Measurements from ENCODE around the gene UGCG. TPM values are rescaled to one million over a fixed set of nuclear protein-coding genes. Genes with fewer than 3 reads are reported as not detected.

Gene UGCG
- total and polyA plus RNA-seq, 9 of the 15 experiments (the other 6 are each of a cell fraction or from before 2014, with no cell fraction given), result 20.0 to 40.3 (median 29.2) TPM

- TF ChIP-seq VEZF1 (CRISPR knock-in tag; IDR thresholded peaks at IDR 0.05) (peak; percentile 33), PPARD (CRISPR knock-in tag; IDR thresholded peaks at IDR 0.05) (no peak), RFX7 (CRISPR knock-in tag; IDR thresholded peaks at IDR 0.05) (no peak), CBFA2T3 (IDR thresholded peaks at IDR 0.05) (peak; percentile 95), MCM7 (IDR thresholded peaks at IDR 0.05) (no peak), FOXK2 (conservative IDR thresholded peaks at IDR 0.05 in 1 of 2, IDR thresholded peaks at IDR 0.05 in 1 of 2; ENCODE audit: low read depth in 2 of 2) (no peak), ASH1L (IDR thresholded peaks at IDR 0.05; ENCODE audit: borderline replicate concordance, low read depth, partially characterized antibody) (no peak), TCF3 (CRISPR knock-in tag; IDR thresholded peaks at IDR 0.05) (peak; percentile 90), ZBTB2 (IDR thresholded peaks at IDR 0.05) (peak; percentile 32; the same call in 1 of the 2 replicates), GATAD2B (IDR thresholded peaks at IDR 0.05; ENCODE audit: borderline replicate concordance) (0 out of 2 replicates have a peak, but pooled peaks have one; percentile 12), FOXM1 (IDR thresholded peaks at IDR 0.05; ENCODE audit: low read depth) (peak; percentile 79), FOXM1 (CRISPR knock-in tag; IDR thresholded peaks at IDR 0.05; ENCODE audit: low read depth) (no peak), SMARCC2 (IDR thresholded peaks at IDR 0.05; ENCODE audit: low read depth) (peak; percentile 73; the same call in 1 of the 2 replicates), IRF9 (tag; IDR thresholded peaks at IDR 0.05) (no peak), HMG20A (CRISPR knock-in tag; conservative IDR thresholded peaks at IDR 0.05) (no peak), MNT (conservative IDR thresholded peaks at IDR 0.05) (0 out of 4 replicates have a peak, but pooled peaks of 1 of the 2 experiments have one; percentile 2), NFE2 (IDR thresholded peaks at IDR 0.05; ENCODE audit: low read depth) (peak; percentile 90), HDAC2 (IDR thresholded peaks at IDR 0.05) (0 out of 2 replicates have a peak, but pooled peaks have one; percentile 52), ZNF224 (CRISPR knock-in tag; IDR thresholded peaks at IDR 0.05) (no peak), BRF2 (IDR thresholded peaks at IDR 0.05; ENCODE audit: borderline replicate concordance, insufficient read depth, insufficient read length) (no peak), DDX20 (tag; IDR thresholded peaks at IDR 0.05; ENCODE audit: low read depth) (no peak), ZNF24 (IDR thresholded peaks at IDR 0.05) (no peak)
Measured at GRCh38 chr9:111900858-111901612, 4.4 kb downstream of the UGCG start (continued).
